Measurements from ENCODE around the gene FBLN2.

The FBLN2 gene

DNA sequence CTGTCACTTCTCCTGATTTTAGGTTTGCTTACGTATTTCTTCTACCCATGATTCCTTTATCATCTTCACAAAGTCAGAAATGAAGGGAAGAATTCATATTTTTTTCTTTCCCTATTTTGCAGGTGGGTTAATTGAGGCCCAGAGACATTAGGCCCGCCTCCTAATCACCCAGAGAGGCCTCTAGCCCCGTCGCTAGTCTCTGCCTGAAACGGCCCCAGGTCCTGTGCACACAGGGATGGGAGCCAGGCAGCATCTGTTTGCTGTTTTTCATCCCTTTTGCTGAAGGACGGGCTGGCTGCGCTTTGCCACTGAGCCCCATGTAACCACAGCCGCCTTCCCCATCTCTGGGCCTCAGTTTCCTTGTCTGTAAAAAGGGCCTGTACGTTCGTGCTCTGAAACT, 135.9 kb downstream of the FBLN2 start:
- TF ChIP-seq, protein P1, sequence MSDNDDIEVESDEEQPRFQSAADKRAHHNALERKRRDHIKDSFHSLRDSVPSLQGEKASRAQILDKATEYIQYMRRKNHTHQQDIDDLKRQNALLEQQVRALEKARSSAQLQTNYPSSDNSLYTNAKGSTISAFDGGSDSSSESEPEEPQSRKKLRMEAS (IDR thresholded peaks at IDR 0.05; ENCODE audit: low read depth, low read length), result no peak
- TF ChIP-seq POLR2A (IDR thresholded peaks at IDR 0.05; ENCODE audit: extremely low read depth, insufficient read length) (no peak), MYC (IDR thresholded peaks at IDR 0.05; ENCODE audit: low read depth, low read length) (no peak)
- TF ChIP-seq, protein P2, sequence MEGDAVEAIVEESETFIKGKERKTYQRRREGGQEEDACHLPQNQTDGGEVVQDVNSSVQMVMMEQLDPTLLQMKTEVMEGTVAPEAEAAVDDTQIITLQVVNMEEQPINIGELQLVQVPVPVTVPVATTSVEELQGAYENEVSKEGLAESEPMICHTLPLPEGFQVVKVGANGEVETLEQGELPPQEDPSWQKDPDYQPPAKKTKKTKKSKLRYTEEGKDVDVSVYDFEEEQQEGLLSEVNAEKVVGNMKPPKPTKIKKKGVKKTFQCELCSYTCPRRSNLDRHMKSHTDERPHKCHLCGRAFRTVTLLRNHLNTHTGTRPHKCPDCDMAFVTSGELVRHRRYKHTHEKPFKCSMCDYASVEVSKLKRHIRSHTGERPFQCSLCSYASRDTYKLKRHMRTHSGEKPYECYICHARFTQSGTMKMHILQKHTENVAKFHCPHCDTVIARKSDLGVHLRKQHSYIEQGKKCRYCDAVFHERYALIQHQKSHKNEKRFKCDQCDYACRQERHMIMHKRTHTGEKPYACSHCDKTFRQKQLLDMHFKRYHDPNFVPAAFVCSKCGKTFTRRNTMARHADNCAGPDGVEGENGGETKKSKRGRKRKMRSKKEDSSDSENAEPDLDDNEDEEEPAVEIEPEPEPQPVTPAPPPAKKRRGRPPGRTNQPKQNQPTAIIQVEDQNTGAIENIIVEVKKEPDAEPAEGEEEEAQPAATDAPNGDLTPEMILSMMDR (IDR thresholded peaks at IDR 0.05; ENCODE audit: low read depth, low read length), result no peak
- H3K4me3 ChIP-seq (ENCODE audit: low read depth, low read length), result no peak overlapping the region
- DNase-seq (ENCODE audit: low read depth), result no peak

DNA sequence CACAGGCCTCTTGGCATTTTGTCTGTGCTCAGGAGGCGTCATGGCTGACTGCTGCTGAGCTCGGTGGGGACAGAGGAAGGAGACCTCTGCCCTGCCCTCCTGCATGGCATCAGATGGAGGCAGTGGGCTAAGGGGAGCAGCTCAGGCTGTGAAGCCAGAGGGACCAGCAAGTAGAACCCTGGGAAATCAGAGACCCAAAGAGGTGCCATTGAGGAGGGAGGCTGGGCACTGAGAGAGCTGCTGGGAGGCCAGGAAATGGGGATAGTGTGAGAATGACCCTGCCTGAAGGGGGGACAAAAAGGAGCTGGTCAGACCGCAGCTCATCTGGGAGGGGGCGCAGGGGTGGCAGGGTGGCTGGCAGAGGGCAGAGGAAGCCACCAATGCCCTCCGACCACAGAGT, 136.8 kb downstream of the FBLN2 start:
- TF ChIP-seq, protein P1 (IDR thresholded peaks at IDR 0.05; ENCODE audit: low read depth, low read length), result no peak
- TF ChIP-seq, protein P2 (IDR thresholded peaks at IDR 0.05; ENCODE audit: low read depth, low read length), result no peak
- TF ChIP-seq POLR2A (IDR thresholded peaks at IDR 0.05; ENCODE audit: extremely low read depth, insufficient read length), result no peak
- TF ChIP-seq MYC (IDR thresholded peaks at IDR 0.05; ENCODE audit: low read depth, low read length), result no peak
- H3K4me3 ChIP-seq (ENCODE audit: low read depth, low read length), result no peak overlapping the region
- no peak for DNase-seq (ENCODE audit: low read depth)

DNA sequence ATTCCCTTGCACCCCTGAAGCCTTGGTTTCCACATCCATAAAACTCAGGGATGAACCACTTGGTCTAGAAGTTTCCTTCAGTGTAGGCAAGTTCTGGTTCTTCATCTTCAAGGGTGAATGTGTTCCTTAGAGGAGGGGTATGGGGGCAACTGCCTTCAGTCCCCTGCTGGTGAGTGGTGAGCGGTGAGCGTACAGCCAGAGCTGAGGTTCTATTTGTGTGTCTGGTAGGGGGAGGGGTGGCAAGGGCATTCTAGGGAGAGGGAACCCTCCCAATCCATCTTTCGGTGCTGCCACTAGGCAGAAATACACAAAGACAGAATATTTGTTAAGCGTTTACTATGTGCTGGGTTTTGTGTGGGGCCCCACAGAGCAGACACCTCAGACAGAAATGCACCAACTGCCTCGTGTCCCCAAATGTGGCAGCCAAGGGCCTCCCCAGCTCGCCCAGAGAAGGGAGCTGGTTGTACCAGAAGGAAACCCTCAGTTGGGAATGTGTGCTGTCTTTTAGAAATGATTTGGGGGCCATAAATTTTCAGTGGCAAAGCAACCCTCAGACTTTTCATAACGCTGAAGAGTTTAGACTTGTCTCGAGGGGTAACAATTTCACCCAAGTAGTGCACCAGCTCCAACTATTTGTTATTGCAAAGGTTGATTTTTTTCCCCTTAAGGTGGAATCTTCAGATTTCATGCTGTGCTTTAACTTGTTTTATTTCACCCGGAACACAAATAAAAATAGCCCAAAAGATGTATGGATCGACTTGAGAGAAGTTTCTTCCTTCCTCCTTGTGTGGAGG, 137.6 kb downstream of the FBLN2 start:
- no peak for DNase-seq (ENCODE audit: low read depth)
- TF ChIP-seq, protein P1 (IDR thresholded peaks at IDR 0.05; ENCODE audit: low read depth, low read length), result no peak
- H3K4me3 ChIP-seq (ENCODE audit: low read depth, low read length), result no peak overlapping the region

DNA sequence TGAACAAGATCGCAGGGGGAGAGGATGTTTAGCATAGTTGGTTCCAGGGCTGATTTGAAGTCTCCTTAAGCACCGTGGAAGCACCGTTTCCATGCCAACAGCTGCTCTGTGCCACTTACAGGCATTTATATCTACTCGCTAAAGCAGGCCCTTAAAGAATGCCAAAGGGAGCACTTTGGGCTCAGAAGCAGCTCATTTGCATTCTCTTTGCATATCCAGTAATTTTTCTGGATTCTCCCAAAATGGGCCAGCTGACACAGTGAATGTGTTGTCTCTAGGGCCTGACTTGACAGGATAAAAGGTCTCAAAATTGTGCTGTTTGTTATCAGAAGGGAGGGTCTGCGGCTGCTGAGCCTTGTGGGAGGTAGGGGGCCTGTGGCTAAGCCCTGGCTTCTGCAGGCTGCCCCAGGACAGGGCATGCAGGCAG, 138.6 kb downstream of the FBLN2 start:
- TF ChIP-seq MYC (IDR thresholded peaks at IDR 0.05; ENCODE audit: low read depth, low read length) (no peak), POLR2A (IDR thresholded peaks at IDR 0.05; ENCODE audit: extremely low read depth, insufficient read length) (no peak)
- TF ChIP-seq, protein P2 (IDR thresholded peaks at IDR 0.05; ENCODE audit: low read depth, low read length), result no peak
- TF ChIP-seq, protein P1 (IDR thresholded peaks at IDR 0.05; ENCODE audit: low read depth, low read length), result no peak
- DNase-seq (ENCODE audit: low read depth), result no peak

More for the DNA sequence above, 138.6 kb downstream of the FBLN2 start:
- no peak overlapping the region for H3K4me3 ChIP-seq (ENCODE audit: low read depth, low read length)
